ENCODE data around the gene NFAT5. TPM values are rescaled to one million over a fixed set of nuclear protein-coding genes. Genes with fewer than 3 reads are reported as not detected.

The NFAT5 gene
- total RNA-seq, 1 donor from 2014 or later = 48.9 TPM

- H3K36me3 ChIP-seq = no peaks in the 10 kb centered on the region
- H3K27me3 ChIP-seq = no peaks in the 10 kb centered on the region
- H3K27ac ChIP-seq = no peak overlapping the region
- H3K4me1 ChIP-seq = peaks cover 7 to 9% of the 10 kb centered on the region in 2 donors
- no peak for DNase-seq (ENCODE audit: low spot score in 2 of 2)
- intact Hi-C loops (cut with DNase I) = no loop called here
- H3K4me3 ChIP-seq = no peak overlapping the region
- no peaks in the 10 kb centered on the region for H3K9me3 ChIP-seq
- TF ChIP-seq, protein P1, sequence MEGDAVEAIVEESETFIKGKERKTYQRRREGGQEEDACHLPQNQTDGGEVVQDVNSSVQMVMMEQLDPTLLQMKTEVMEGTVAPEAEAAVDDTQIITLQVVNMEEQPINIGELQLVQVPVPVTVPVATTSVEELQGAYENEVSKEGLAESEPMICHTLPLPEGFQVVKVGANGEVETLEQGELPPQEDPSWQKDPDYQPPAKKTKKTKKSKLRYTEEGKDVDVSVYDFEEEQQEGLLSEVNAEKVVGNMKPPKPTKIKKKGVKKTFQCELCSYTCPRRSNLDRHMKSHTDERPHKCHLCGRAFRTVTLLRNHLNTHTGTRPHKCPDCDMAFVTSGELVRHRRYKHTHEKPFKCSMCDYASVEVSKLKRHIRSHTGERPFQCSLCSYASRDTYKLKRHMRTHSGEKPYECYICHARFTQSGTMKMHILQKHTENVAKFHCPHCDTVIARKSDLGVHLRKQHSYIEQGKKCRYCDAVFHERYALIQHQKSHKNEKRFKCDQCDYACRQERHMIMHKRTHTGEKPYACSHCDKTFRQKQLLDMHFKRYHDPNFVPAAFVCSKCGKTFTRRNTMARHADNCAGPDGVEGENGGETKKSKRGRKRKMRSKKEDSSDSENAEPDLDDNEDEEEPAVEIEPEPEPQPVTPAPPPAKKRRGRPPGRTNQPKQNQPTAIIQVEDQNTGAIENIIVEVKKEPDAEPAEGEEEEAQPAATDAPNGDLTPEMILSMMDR (IDR thresholded peaks at IDR 0.05) = no peak
These were observed 166.3 kb downstream of the NFAT5 start for GRCh38 chr16:69732101-69732500.

DNA sequence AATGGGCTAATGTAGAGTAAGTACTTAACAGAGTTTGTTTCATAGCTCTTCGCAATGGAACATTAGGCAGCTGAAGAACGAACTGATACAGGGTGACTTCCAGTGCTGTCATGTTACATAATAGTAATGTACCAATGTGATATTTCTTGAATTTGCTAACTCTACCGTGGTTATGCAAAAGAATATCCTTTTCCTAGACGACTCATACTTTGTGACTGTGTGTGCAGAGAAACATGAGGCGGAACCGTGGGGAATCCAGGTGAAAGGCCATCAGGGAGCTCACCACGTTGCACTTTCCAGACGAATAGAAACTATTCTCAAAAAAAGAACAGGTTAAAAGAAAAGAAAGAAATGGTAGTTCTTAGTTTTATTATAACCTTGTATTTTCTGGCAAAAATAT, 175.8 kb downstream of the NFAT5 start:
- H3K27ac ChIP-seq = peak overlapping the region in 1 of 2 donors; percentile 15

GRCh38 chr16:69741951-69742904, 176.5 kb downstream of the NFAT5 start:
- Histone ChIP-seq H3K27me3 (no peaks in the 10 kb centered on the region), H3K4me1 (no peaks in the 10 kb centered on the region), H3K36me3 (peaks cover 67 to 68% of the 10 kb centered on the region in 2 donors), H3K27ac (no peak overlapping the region), H3K9me3 (no peaks in the 10 kb centered on the region), H3K4me3 (no peak overlapping the region)
- peak in 1 of 2 donors; percentile 75 for DNase-seq (ENCODE audit: low spot score in 2 of 2)
- TF ChIP-seq, protein P1 (IDR thresholded peaks at IDR 0.05) = no peak
- intact Hi-C loops (cut with DNase I) = no loop called here

More for the DNA sequence above, 175.8 kb downstream of the NFAT5 start:
- Histone ChIP-seq H3K9me3 (no peaks in the 10 kb centered on the region), H3K4me3 (no peak overlapping the region), H3K36me3 (peaks cover 63% of the 10 kb centered on the region in 2 donors), H3K4me1 (no peaks in the 10 kb centered on the region), H3K27me3 (no peaks in the 10 kb centered on the region)
- TF ChIP-seq, protein P1 (IDR thresholded peaks at IDR 0.05) = no peak
- intact Hi-C loops (cut with DNase I) = no loop called here
- DNase-seq (ENCODE audit: low spot score in 2 of 2) = no peak

DNA sequence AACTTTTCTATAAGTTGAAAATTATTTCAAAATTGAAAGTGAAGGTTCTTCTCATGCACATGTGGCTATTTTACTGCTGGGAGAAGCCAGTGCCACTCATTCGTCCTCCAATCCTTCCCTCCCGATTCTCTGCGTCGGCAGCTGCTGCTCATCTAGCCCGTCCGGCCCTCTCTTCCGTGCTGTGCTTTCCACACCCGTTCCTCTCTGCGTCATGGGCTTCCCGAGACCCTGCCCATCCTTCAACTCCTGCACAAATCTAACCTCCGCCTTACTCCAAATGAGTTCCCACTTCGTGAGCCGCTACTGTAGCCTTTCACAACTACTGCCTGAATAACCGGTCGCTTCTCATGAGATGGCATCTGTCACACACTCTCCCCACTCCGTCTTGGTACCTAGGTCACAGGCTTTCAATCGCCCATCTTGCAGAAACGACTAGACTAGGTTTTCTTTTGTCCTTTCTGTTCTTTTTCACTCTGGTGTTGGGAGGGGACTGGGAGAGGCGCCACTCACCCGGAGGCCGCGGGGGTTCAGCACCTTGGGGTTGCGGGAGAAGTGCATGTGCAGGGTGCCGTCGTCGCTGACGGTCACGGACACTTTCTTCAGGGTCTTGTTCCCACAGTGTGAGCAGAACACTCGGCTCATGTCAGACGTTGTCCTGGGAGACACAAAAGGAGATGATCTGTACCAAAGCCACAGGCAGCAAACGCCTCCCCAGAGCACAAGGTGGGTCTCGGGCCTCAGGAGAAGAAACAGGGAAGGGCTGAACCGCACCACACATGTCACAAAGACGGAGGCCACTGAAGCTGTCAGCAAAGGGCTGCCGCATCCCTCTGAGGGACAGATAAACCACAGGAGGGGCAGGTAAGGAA, 178.8 kb downstream of the NFAT5 start:
- TF ChIP-seq, protein P1 (IDR thresholded peaks at IDR 0.05) = no peak
- no peaks in the 10 kb centered on the region for H3K4me1 ChIP-seq
- intact Hi-C loops (cut with DNase I) = no loop called here
- H3K9me3 ChIP-seq = no peaks in the 10 kb centered on the region
- peaks cover 89 to 92% of the 10 kb centered on the region in 2 donors for H3K36me3 ChIP-seq
- DNase-seq (ENCODE audit: low spot score in 2 of 2) = no peak
- H3K27ac ChIP-seq = no peak overlapping the region
- H3K27me3 ChIP-seq = no peaks in the 10 kb centered on the region
- H3K4me3 ChIP-seq = no peak overlapping the region

- intact Hi-C loops (cut with DNase I) = no loop called here
- H3K27ac ChIP-seq = no peak overlapping the region
- no peaks in the 10 kb centered on the region for H3K9me3 ChIP-seq
- H3K4me1 ChIP-seq = no peaks in the 10 kb centered on the region
- no peak overlapping the region for H3K4me3 ChIP-seq
- TF ChIP-seq, protein P1 (IDR thresholded peaks at IDR 0.05) = no peak
- no peaks in the 10 kb centered on the region for H3K27me3 ChIP-seq
- no peak for DNase-seq (ENCODE audit: low spot score in 2 of 2)
- H3K36me3 ChIP-seq = peaks cover 87 to 93% of the 10 kb centered on the region in 2 donors
These were observed 179.5 kb downstream of the NFAT5 start for GRCh38 chr16:69745232-69745612.
